DMS114 treated with DMSO at 0.1 percent for 48 hours (cell line): Measurements from ENCODE around the gene PMVK.

Source experiments
- DNase-seq: peaks from one replicate; lab custom pipeline; 2025; ENCODE audit not compliant: unreplicated experiment; lab: John Stamatoyannopoulos, UW

PMVK gene

GRCh38 chr1:154881820-154882535 is 54.5 kb downstream of the PMVK start:
- DNase-seq: no peak

- no peak for DNase-seq
These were observed 55.8 kb downstream of the PMVK start for GRCh38 chr1:154880671-154881070.

GRCh38 chr1:154879038-154879421 is 57.5 kb downstream of the PMVK start:
- DNase-seq: no peak

GRCh38 chr1:154878371-154879037 is 58.0 kb downstream of the PMVK start:
- DNase-seq: peak; percentile 78

DNA sequence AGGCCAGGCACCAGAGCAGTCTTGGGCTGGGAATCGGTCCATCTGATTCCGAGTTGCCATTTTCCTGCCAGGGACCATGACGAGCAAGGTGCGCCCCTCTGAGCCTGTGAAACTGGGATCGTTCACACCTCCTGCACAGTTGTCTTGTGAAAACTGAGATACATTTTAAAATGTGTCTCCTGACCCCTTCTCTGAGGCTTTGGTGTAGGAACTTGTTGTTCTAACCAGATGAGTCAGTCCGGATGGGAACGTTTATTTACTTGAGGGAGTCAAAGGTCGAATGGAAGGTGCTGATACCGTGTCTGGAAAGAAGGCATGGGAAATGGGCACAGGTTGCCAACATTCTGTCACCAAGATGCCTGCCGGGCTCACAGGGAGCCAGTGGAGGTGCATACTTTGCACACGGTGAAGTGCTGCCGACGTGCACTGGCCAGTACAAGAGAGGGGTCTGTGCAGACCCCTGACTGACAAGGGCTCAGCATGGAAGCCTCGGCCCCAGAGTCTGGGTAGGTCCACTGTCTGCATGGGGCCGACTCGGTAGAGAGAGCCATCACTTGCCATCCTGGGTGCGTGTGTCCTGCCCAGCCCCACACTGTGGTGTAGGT is 59.0 kb downstream of the PMVK start:
- DNase-seq: no peak

- DNase-seq: no peak
These were observed 59.6 kb downstream of the PMVK start for GRCh38 chr1:154876842-154877369.
